ENCODE data around the gene PNPLA6.

The PNPLA6 gene

GRCh38 chr19:7610491-7611240, 75.1 kb downstream of the PNPLA6 start:
- no peak for DNase-seq (ENCODE audit: extremely low read depth, insufficient read length)
- H3K27me3 ChIP-seq (replicated peaks; ENCODE audit: control insufficient read depth, insufficient read depth, low read length) = no peaks in the 10 kb centered on the region
- no peaks in the 10 kb centered on the region; the same call in 1 of the 2 replicates for H3K36me3 ChIP-seq (ENCODE audit: control insufficient read depth, insufficient read depth, low read length)
- TF ChIP-seq, protein P1, sequence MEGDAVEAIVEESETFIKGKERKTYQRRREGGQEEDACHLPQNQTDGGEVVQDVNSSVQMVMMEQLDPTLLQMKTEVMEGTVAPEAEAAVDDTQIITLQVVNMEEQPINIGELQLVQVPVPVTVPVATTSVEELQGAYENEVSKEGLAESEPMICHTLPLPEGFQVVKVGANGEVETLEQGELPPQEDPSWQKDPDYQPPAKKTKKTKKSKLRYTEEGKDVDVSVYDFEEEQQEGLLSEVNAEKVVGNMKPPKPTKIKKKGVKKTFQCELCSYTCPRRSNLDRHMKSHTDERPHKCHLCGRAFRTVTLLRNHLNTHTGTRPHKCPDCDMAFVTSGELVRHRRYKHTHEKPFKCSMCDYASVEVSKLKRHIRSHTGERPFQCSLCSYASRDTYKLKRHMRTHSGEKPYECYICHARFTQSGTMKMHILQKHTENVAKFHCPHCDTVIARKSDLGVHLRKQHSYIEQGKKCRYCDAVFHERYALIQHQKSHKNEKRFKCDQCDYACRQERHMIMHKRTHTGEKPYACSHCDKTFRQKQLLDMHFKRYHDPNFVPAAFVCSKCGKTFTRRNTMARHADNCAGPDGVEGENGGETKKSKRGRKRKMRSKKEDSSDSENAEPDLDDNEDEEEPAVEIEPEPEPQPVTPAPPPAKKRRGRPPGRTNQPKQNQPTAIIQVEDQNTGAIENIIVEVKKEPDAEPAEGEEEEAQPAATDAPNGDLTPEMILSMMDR (IDR thresholded peaks at IDR 0.05; ENCODE audit: insufficient read depth, low read length, poor library complexity, severe bottlenecking) = no peak
- no peak overlapping the region for H3K4me3 ChIP-seq (replicated peaks; ENCODE audit: low read depth, low read length)
